GM18909 (cell line): ENCODE results near the gene PTGR3.

Experiments used
- ATAC-seq: cut with Tn5 transposase; IDR thresholded peaks from one replicate; pipeline ENCODE4 v1.9.1; 2021; ENCODE audit warnings: mild to moderate bottlenecking; ENCODE audit not compliant: unreplicated experiment, poor library complexity

PTGR3 gene, protein sequence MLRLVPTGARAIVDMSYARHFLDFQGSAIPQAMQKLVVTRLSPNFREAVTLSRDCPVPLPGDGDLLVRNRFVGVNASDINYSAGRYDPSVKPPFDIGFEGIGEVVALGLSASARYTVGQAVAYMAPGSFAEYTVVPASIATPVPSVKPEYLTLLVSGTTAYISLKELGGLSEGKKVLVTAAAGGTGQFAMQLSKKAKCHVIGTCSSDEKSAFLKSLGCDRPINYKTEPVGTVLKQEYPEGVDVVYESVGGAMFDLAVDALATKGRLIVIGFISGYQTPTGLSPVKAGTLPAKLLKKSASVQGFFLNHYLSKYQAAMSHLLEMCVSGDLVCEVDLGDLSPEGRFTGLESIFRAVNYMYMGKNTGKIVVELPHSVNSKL

DNA sequence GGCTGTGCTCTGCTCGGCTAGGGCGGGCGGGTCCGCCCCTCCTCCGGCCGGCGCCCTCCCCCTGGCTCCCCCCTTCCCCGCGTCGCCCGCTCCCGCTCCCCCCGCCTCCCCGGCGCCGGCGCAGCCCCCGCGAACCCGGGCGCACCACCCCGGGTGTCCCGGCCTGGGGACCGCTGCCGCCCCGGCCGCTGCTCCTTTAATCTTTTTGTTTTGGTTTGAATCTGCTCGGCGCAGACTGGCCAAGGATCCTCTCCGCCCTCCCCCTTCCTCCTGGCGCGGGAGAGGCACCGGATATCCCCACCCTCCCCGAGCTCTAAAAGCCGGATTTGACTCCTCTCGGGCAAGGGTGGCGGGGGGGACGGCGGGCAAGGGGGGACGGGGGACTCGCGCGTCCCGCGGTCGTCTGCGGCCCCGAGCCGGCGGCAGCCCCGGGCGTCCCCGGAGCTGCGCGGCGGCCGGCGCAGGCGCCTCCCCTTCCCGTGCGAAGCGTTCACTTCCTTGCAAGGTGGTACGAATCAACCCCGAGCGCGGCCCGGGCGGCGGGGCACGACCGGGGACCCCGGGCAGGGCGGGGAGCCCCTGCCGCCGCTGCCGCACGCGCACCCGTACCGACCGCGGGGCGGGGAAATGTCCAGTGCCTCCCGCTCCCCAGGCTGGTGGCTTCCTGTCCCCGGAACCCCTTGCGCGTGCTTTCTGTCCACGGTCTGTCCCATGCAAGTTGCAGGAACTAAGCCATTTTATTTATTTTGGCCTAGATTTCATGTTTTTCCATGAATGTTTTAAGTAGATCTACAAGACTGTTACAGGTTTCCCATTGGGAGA is at the start of gene PTGR3:
TSS of gene PTGR3 (minus strand) at position 11 of the 822 bp plus-strand sequence. CDS start 81 bp downstream, outside the sequence.
- ATAC-seq: peak; percentile 58

DNA sequence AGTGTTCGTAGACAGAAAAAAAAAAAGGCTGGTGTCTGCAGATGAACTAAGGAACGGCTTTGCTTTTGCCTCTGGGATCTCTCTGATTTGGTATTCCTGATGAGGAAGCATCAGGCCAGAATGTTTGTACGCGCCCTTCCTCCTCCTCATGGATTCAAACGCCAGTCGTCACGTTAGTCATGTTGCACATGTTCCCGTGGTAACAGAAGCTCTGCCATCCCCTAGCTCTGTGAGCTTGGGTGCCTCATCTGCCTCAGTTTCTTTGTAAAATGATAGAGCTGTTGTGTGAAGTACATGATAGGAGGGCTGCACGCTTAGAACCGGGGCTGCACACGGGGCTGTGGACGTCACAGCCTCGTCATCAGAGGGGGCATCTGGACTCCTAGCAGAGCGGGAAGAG is 48.7 kb upstream of the PTGR3 start:
- no peak for ATAC-seq

DNA sequence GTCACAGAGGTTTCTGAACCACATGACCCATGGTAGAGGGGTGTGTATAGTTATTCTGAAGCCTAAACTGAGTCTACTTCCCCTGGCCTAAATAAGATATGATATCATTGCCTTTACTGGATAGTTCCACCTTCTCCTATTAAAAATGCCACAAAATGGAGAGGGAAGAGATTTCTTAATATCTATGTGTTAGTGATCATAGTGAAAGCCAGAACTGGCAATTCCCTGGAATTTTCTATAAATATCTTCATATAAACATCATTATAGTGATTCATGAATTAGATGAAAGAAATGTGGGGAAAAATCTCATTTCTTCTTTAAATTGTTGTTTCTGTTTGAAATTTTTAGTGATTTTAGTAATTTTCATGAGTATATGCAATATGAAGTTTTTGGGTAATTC is 47.4 kb upstream of the PTGR3 start:
- no peak for ATAC-seq

DNA sequence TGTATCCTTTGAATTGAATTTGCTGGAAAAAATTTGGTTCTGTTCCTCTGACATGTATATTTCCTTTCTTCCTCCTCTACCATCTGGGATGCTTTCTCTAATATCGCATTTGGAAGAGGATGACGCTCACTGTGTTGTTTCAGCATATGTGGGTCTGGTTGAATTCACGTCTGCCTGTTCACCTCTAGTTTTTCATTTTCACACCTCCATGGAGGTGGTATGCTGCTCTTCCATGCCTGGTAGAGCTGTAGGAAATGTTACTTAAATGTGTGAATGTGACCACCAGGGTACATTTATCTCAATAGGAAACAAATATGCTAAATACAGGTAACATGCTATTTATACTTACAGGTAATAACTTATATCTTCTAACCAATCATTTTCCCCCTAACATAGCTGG is 46.2 kb upstream of the PTGR3 start:
- ATAC-seq: no peak

DNA sequence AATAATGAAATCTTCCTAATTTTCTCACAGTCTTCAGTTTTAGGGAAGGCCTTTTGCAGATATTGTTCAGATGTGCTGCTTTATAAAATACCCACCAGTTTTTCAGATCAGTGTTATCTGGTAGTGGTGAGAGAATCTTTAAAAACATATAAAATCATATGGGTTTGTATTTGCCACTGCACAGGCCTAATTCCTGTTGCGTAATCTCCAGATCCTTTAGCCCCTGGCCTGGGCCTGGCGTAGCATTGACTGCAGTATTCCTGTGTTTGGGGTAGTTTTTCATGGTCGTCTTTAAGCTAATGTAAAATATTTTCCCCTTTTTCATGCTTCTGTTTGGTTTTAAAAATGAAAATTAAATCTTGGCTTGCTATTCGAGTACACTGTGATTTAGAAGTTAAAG is 44.8 kb upstream of the PTGR3 start:
- ATAC-seq: no peak

DNA sequence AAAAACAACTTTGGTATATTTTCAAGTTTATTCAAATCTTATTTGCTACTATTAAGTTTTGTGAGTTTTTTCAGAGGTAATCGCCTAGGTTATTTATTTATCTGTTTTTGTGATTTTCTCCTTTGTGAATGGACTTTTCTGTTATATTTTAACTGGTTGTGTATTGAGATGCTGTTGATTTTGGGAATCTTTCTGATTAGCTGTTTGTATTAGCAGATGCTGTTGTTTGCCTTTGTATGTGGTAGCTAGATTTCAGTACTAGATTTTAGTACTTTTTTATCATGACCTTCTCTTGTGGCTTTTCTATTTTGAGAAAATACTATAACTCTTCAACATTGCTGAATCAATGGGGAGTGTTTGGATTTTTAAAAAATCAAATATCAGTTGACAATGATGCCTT is 44.1 kb upstream of the PTGR3 start:
- no peak for ATAC-seq

DNA sequence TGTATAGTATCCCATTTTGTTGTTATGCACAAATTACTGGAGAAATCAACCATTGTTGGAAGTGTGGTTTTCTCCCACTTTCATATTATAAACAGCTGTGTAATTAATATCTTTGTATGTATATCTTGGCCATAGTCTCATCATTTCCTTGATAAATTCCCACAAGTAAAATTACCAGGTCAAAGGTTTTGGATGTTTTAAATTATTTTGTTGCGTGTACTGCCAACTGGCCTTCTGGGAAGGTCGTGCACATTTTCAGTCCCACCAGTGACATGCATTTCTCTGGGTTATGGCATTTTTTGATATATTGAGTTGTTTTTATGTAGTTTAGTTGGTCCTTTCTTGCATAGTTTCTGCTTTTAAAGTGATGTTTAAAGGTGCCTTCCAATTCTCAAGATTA is 43.2 kb upstream of the PTGR3 start:
- ATAC-seq: no peak

DNA sequence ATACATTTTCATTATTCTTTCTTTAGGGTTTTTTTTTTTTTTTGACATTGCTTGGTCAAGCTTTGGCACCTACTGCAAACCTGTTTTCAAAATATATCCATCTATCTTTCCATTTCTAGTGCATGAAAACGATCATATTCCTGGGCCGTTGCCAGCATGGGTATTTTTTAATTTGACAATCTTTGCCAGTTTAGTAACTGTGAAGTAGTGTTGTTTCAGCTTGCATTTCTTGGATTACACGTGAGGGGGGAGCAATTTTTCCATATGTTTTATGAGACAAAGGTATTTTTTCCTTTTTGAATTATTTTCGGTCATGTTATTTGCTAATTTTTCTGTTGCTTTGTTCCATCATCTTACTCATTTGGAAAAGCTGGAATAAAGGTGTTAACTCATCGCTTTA is 42.5 kb upstream of the PTGR3 start:
- ATAC-seq: no peak

DNA sequence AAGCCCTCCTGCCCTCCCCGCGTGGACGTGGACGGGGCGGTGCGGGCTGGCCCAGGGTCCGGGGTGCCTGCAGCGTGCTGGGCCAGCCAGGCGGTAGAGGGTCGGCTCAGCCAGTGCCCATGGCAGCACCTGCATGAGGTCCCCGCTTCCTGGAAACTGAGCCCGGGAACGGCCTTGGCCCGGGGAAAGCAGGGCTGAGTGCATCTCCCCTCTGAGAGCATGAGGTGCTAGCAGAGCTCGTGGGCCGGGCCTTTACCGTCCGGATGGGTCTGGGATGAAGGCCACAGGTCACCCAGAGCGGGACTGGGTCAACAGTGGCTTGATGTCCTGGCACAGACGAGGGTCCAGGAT is 41.5 kb upstream of the PTGR3 start:
- no peak for ATAC-seq

DNA sequence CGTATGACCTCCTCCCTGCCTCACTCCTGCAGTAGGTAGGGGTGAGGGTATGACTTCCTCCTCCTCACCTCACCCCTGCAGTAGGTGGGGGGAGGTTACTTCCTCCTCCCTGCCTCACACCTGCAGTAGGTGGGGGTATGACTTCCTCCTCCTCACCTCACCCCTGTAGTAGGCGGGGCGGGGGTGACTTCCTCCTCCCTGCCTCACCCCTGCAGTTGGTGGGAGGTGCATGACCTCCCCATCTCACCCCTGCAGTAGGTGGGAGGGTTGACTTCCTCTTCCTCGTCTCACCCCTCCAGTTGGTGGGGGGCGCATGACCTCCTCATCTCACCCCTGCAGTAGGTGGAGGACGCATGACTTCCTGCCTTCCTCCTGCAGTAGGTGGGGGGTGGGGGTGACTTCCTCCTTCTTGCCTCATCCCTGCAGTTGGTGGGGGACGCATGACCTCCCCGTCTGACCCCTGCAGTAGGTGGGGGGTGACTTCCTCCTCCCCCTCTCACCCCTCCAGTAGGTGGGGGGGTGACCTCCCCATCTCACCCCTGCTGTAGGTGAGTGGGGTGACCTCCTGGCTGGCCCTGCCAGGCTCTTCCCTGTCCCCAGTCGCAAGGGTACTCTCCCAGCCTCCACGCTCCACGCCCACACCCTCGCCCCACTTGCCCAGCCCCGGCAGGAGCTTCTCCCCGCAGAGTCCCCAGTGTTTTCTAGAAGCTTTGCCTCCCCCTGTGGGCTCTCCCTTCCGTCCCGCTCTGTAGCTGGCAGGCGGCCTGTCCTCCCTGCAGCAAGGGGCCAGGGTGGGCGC is 40.9 kb upstream of the PTGR3 start:
- ATAC-seq: no peak

DNA sequence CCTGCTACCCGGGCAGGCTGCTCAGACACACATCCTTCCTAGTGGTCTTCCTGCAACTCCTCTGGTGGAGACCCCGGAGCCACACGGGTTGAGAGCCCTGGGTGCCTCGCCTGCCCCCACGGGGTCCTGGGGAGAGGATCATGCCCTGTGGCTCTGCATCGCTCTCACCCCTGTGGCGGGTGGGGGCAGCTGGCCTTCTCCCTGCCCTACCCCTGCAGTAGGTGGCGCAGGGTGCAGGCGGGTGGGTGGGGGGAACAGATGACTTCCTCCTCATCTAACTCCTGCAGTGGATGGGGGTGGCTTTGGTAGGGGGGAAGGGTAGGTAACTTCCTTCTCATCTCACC is 40.2 kb upstream of the PTGR3 start:
- no peak for ATAC-seq

DNA sequence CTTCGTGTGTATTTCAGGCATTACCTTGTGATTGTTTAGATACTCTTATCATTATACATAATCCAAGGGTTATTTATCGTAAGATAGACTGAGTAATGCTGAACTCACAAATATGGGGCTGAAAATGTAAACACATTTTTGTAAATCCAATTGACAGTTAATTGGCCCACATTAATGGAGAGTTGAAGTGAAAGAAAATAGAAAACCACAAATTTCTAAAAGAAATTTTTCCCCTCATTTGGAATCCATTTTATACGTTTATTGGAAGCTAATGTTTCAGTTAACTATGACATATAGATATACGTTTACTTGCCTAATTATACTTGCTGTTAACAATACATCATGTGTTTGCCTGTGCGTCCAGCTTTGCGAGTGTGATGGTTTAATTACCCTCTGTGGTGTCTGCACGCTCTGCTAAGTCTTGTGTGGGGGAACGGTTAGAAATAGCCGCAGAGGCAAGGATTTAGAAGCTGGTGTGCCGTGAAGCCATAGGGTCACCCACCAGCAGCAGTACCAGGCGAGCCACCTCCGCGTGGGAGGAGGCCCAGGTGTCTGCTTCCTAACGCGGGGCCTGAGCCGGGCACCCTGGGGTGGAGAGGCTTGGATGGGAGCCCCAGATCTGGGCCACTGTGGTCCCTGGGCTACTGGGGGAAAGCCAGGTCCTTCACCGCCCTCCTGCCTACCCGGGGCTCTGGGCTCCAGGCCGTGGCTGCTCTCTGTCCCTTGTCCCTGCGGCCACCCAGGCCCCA is 39.7 kb upstream of the PTGR3 start:
- ATAC-seq: no peak

DNA sequence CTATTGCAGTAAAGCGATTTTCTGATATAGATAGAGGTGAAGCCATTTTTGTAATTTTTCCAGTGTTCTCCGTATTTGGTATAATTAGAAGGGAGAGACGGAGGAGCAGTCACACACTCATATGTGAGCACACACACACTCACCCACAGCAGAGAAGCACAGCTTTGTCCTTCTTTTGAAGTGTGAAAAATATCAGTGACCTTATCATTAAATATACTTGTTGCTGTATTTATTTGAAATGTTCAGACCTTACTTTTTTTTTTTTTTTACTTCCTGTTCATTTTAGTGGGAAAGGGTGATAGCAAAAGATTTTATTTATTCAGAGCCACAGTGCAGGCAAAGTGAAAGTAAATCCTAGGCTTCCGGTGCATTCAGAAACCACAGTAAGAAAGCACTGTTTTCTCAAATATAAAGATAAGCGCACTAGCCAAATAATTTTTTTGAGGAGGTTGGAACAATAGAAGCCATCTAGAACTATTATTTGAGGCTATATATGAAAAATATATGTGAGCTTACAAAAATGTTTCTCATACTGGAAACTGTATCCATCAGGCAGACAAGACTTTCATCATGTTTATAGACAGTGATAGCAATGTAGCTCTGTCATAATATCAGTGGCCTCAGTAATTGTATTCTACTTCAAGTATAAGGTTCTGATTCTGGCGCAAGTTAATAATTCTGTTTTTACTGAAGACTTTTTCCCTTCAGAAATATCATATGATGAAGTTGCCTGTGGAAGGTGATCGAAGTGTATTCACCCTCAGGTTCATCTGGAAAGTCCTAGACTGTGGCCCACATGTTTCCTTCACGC is 38.9 kb upstream of the PTGR3 start:
- ATAC-seq: peak; percentile 65

DNA sequence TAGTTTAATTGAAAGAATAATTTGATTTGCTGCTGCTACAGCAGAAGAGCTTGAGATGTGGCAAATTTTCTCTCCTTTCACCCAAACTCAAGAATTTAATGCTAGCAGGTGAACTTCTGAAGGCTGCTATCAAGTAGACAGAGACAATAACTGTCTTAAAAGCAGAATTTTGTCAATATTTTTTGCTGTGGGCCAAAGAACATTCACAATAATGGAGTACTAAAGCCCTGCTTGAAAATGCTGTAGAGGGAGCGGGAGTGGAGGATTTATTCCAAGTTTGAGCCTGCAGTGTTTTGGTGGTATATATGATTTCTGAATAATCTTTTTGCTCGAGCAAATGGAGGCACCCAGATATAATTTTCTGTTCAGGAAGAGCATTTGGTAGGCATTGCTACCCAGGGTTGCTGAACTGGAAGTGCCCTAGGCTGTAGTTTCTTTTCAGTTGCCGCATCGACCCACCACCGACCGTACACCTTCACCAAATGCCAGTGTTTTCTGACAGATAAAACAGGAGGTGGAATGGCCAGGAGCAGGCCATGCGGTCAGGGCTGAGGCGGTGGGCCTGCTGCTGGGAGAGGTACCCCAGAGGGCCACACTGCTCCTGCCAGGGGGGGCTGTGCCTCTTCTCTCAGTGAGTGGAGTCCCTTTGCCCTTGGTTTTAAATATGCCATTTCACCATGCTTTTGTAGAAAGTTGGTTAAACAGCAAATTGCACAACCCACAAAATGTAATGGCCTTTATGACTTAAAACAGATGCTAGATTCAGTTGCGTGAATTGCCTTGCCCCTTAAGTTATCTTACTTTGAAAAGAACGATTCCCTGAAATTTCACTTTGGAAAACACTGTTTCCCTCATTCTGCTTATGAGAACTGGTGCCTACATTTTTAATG is 38.0 kb upstream of the PTGR3 start:
- no peak for ATAC-seq

DNA sequence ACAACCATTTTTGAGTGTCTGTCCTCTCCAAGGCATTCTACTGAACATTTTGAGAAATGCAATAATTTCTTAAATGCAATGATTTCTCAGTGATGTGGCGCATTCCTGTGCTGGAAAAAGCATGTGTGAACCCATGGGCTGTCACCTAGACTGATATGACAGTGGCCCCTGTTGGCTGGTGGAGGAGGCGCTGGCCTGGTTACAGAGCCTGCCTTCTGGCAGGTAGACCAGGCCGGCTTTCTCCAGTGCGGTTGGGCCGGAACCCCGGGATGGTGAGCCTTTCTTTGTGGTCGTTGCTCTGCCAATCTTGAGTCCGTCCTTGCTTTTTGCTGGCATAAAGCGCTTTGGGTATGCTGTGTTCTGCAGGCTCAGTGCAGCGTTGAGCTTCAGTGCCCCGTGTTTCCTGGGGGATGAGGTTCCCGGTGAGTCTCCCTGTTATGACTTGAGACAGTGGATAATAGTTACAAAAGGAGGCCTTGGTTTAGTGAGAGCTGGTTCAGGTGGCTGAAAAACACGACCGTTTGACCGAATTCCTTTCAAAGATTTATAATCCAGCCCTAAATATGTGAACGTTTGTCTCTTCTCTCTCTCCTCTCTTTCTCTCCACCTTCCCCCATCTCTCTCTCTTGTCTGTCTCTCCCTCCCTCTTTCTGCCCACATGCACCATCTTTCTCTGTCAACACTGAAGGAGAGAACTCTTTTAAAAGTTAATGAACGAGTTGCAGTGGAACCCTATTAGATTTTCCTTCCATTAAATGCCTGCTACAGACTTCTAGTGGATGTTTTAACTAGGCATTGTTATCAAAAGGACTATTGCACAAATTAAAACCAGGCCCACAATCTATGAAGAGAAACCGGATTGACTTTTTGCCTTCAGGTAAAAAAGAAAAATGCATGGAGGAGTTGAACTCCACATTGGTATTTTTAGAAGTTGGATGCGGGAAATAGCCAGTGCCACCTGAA is 35.7 kb upstream of the PTGR3 start:
- ATAC-seq: no peak

DNA sequence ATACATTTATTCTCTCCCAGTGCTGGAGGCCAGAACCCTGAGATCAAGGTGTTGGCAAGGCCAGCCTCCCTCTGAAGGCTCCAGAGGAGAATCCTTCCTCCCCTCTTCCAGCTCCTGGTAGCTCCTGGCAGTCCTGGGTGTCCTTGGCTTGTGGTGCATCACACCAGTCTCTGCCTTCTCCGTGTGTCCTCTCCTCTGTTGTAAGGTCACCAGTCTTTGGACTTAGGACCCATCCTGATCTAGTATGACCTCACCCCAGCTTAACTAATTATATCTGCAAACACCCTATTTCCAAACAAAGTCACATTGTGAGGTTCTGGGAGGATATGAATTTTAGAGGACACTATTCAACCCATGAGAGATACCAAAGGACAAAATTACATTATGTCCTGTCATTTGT is 32.8 kb upstream of the PTGR3 start:
- ATAC-seq: no peak

DNA sequence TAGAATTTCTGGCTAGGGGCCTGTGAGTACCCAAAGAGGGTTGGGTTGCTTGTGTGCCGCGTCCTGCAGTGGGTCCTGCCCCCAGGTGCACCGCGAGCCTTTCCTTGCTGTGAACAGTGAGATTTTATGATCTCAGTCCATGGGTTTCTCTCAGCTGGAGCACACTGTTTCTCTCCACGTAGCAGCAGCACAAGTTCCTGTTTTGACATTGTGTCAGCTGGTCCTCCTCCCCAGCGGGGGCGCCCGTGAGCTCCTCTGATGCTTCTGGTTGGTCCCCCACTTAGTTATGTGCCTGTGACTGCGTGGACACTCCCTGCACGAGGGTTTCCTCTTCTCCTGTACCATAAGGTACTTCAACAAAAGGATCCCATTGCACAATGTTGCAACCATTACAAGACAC is 31.5 kb upstream of the PTGR3 start:
- ATAC-seq: no peak

DNA sequence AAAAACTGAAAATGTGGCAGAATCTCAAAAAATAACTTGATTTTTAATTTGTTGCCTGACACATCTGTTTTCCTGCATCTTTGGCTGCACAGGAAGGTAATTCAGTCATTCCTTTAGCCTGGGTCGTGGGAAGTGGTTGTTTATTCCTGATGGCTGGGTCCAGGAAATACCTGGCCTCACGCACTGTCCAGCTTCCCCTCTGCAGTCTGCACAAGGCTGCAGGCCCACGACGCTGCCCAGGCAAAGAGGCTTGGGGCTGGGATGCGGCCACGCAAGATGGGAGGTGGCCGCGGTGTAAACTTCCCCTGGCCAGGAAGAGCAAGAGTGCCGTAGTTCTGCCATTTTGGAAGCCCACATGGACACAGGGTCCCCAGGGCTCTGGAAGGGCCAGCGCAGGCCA is 29.8 kb upstream of the PTGR3 start:
- ATAC-seq: no peak
